GM19452 (cell line): ENCODE data around the gene ITGA7.
"Not testable (repeated sequence)": the region's sequence is repeated elsewhere in the genome, so short reads cannot be mapped to it uniquely, and the experiment has no call there.

Experiments
- ATAC-seq: cut with Tn5 transposase; IDR thresholded peaks from one replicate; pipeline ENCODE4 v1.9.1; 2021; ENCODE audit not compliant: unreplicated experiment

The ITGA7 gene

DNA sequence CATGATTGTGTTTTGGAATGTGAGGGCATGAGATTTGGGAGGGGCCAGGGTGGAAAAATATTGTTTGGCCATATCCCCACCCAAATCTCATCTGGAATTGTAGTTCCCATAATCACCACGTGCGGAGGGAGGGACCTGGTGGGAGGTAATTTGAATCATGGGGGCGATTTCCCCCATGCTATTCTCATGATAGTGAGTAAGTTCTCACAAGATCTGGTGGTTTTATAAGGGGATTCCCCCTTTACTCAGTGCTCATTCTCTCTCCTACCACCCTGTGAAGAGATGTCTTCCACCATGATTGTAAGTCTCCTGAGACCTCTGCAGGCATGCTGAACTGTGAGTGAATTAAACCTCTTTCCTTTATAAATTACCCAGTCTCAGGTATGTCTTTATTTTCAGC lies 55.4 kb downstream of the ITGA7 start:
- ATAC-seq, result no peak

DNA sequence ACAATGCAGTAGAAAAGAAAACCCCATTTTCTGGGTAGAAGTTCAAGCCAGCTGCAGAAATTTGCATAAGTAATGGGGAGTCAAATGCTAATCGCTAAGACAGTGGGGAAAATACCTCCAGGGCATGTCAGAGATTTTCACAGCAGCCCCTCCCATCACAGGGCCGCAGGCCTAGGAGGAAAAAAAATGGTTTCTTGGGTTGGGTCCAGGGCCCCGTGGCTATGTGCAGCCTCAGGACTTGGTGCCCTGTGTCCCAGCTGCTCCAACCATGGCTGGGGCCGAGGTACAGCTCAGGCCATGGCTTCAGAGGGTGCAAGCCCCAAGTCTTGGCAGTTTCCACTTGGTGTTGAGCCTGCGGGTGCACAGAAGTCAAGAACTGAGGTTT lies 56.4 kb downstream of the ITGA7 start:
- no peak for ATAC-seq

DNA sequence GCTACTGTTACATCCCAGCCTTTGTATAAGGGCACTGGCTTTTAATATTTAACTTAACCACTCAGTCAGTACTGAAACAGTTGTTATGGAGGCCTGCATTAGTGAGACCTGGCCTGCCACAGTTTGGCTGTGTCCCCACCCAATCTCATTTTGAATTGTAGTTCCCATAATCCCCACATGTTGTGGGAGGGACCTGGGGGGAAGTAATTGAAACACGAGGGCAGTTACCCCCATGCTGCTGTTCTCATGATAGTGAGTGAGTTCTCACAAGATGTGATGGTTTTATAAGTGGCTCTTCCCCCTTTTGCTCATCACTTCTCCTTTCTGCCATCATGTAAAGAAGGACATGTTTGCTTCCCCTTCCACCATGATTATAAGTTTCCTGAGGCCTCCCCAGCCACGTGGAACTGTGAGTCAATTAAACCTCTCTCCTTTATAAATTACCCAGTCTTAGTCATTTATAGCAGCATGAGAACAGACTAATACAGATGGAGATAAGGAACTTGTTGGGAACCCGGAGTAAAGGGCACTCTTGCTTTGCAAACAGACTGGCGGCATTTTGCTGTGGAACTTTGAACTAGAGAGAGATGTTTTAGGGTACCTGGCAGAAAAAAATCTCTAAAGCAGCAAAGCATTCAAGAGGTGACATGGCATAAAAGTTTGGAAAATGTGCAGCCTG lies 56.9 kb downstream of the ITGA7 start:
- ATAC-seq, result not testable (repeated sequence)

DNA sequence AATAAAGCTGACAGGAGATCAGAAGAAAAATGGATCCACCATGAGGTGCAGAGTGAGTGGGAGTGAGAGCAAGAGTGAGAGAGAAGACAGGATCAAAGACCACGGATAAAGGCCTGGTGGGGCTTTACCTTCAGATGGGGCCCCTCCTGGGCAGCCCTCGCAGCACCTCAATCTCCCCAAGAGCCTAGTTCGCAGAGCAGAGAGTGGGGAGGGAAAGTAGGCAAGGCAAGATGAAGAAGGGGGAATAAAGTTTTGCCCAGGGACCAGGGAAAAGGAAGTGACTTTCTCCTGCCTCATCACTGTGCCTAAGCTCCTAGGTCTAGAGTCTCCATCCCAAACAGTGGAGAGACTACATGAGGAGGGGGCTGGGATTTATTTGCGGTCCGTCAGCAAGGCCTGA lies 60.7 kb downstream of the ITGA7 start:
- no peak for ATAC-seq

DNA sequence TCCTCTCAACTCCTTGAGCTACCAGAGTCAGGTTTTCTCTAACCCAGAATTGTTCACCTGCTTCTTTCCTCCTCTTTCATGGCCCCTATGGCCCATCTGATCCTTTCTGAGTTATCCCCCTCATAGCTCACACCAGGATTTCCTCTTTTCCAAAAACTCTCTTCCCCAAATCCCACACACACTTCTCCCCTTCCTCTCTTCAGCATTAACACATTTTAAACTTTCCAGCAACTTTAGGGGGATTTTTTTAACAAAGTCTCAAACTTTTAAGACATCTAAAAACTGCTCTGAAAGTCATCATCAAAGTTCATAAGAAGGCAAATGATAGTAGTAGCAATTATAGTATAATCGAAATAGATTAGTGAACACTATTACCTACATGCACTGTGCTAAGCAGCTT lies 63.1 kb downstream of the ITGA7 start:
- ATAC-seq, result no peak

DNA sequence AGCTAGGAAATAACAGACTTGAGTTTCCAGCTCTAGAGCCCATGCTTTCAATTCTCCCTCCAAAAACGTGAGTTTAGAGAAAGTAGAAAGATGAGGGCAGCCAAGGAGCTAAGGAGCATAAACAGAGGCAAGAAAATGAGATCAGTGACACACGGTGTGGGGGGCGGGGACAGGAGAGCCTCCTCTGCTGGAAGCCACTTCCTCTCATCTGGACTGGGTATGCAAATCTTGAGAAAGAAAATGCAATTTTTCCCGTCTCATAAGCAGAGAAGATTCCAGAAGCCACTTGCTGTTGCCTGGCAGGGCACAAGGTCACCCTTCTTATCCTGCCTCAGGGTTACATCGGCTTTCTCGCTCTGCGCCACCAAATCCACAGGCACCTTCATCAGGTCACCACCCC lies 65.0 kb downstream of the ITGA7 start:
- no peak for ATAC-seq

DNA sequence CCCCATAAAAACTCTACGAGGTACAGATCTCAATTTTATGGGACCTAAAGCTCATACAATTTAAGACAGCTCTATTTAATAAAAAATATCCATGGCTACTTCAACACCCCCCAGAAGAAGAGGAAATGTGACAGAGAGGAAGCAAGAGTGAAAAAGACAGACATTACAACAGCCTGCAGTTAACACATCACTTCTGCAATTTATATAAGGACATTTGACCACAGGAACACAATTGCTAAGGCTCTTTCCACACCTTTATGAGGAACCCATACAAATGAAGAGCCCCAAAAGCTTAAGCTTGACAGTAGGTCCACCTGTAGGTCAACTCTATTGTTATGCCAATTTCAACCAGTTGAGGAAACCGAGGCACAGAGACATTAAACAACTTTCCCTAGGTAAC lies 65.4 kb downstream of the ITGA7 start:
- ATAC-seq, result no peak

DNA sequence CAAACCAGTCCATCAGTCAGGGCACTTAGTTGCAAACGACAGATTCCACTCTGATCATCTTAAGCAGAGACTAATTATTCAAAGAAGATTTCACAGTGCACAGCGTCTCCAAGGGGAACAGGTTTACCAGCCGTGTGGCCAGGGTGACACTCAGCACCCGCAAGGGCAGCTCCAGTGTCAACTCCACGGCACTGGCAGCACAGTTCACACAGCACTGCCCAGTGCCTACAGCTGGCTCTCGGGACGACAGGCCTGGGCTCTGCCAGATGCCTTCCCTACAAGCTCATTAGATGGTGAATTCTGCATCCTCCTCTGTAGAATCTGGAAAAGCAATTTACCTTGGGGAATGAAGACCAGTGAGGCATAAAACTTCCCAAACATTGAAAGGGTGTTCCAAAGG lies 66.1 kb downstream of the ITGA7 start:
- no peak for ATAC-seq

DNA sequence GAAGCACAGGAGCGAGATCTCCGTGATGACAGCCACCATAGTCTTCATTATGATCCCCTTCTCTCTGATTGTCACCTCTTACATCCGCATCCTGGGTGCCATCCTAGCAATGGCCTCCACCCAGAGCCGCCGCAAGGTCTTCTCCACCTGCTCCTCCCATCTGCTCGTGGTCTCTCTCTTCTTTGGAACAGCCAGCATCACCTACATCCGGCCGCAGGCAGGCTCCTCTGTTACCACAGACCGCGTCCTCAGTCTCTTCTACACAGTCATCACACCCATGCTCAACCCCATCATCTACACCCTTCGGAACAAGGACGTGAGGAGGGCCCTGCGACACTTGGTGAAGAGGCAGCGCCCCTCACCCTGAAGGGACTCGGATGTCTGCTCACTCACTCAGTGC lies 70.2 kb downstream of the ITGA7 start:
- ATAC-seq, result no peak

DNA sequence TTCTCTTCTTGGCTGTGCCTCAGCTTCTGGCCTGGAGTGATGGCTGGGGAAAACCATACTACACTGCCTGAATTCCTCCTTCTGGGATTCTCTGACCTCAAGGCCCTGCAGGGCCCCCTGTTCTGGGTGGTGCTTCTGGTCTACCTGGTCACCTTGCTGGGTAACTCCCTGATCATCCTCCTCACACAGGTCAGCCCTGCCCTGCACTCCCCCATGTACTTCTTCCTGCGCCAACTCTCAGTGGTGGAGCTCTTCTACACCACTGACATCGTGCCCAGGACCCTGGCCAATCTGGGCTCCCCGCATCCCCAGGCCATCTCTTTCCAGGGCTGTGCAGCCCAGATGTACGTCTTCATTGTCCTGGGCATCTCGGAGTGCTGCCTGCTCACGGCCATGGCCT lies 70.9 kb downstream of the ITGA7 start, which contains the start of gene OR10P1:
TSS of gene OR10P1 (plus strand) at position 40 of the 400 bp plus-strand sequence. CDS start at position 40, 0 bp downstream.
- no peak for ATAC-seq

DNA sequence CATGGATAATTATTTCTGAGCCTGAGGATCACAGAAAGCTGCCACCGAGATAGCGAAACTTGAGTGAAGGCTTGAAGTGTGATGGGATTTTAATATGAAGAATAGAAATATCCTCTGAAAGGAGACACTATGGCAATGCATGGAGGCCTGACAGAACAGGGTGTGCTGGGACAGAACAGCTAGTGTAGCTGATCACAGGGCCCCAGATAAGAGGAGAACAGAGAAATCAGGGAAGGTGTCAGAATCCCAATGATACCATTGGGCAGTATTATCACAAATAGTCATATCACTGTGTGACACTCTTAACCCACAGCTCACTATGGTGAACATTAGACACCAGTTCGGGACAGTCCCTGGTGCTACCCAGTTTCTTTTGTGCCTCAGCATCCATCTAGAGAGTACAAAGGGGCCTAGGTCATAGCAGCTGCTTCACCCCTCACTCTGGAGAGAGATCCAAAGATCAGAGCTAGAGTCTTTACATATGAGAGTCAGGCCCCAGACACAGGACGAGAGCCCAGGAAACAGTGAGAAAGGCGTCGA lies 71.5 kb downstream of the ITGA7 start:
- ATAC-seq, result no peak
